ENCODE data around the gene MED22. TPM values are rescaled to one million over a fixed set of nuclear protein-coding genes. Genes with fewer than 3 reads are reported as not detected.

MED22 gene
- polyA plus RNA-seq, 3 donors = 6.8 to 27.7 (median 9.6) TPM

GRCh38 chr9:133307301-133307700, 40.6 kb downstream of the MED22 start:
- peaks cover 4 to 13% (median 7%) of the 10 kb centered on the region in 3 donors for H3K27me3 Mint-ChIP-seq (ENCODE audit: low read depth in 3 of 3)
- H3K27me3 ChIP-seq (ENCODE audit: control insufficient read depth in 2 of 2, insufficient read depth in 2 of 2, low read length in 2 of 2) = no peaks in the 10 kb centered on the region
- no peak overlapping the region for H3K27ac ChIP-seq (ENCODE audit: low read depth in 1 of 2, low read length in 2 of 2)
- no peaks in the 10 kb centered on the region for H3K36me3 ChIP-seq (replicated peaks in 1 of 2; ENCODE audit: control insufficient read depth in 1 of 2, insufficient read depth in 2 of 2, low read length in 2 of 2)
- no peak for TF ChIP-seq CTCF (IDR thresholded peaks at IDR 0.05)
- H3K4me1 ChIP-seq (ENCODE audit: control insufficient read depth in 1 of 2, insufficient read depth in 2 of 2, low read length in 2 of 2) = no peaks in the 10 kb centered on the region
- no peaks in the 10 kb centered on the region for H3K79me2 ChIP-seq (ENCODE audit: insufficient read depth, low read length)
- H4K20me1 ChIP-seq (ENCODE audit: insufficient read depth, low read length) = no peaks in the 10 kb centered on the region
- peaks cover 6 to 13% (median 8%) of the 10 kb centered on the region in 7 donors for H3K9me3 Mint-ChIP-seq
- no peak overlapping the region for H3K9ac ChIP-seq (ENCODE audit: insufficient read depth, low read length, poor library complexity, severe bottlenecking)
- H3K36me3 Mint-ChIP-seq = no peaks in the 10 kb centered on the region
- H3K4me3 Mint-ChIP-seq = no peak overlapping the region
- no peak overlapping the region for H3K4me2 ChIP-seq (replicated peaks; ENCODE audit: extremely low read depth, low read length, poor library complexity, severe bottlenecking)
- H3K9me3 ChIP-seq (replicated peaks in 1 of 2; ENCODE audit: control insufficient read depth in 1 of 2, insufficient read depth in 1 of 2, low read length in 2 of 2) = peaks cover 0 to 5% of the 10 kb centered on the region in 2 donors
- no peak for DNase-seq
- no peaks in the 10 kb centered on the region for H3K4me1 Mint-ChIP-seq
- WGBS (ENCODE audit: insufficient coverage) = 81% methylated on average over 14 of the region's 16 CpGs
- no peak overlapping the region for H3K4me3 ChIP-seq (replicated peaks in 1 of 3; ENCODE audit: low read depth in 2 of 3, low read length in 3 of 3)
- no peak overlapping the region for H3K27ac Mint-ChIP-seq
- intact Hi-C loops (cut with micrococcal nuclease) = no loop called here
- H2AFZ ChIP-seq (ENCODE audit: insufficient read depth, low read depth, low read length, poor library complexity, severe bottlenecking) = no peak overlapping the region

- H3K4me2 ChIP-seq (replicated peaks; ENCODE audit: extremely low read depth, low read length, poor library complexity, severe bottlenecking) = no peak overlapping the region
- H3K79me2 ChIP-seq (ENCODE audit: insufficient read depth, low read length) = no peaks in the 10 kb centered on the region
- DNase-seq = no peak
- Mint-ChIP-seq H3K4me1 (no peaks in the 10 kb centered on the region), H3K27ac (no peak overlapping the region), H3K9me3 (peaks cover 6 to 17% (median 8%) of the 10 kb centered on the region in 7 donors), H3K27me3 (ENCODE audit: low read depth in 3 of 3) (peaks cover 4 to 13% (median 11%) of the 10 kb centered on the region in 3 donors), H3K36me3 (no peaks in the 10 kb centered on the region), H3K4me3 (no peak overlapping the region)
- no peak overlapping the region for H3K4me3 ChIP-seq (replicated peaks in 1 of 3; ENCODE audit: low read depth in 2 of 3, low read length in 3 of 3)
- no peak overlapping the region for H3K27ac ChIP-seq (ENCODE audit: low read depth in 1 of 2, low read length in 2 of 2)
- no peaks in the 10 kb centered on the region for H3K4me1 ChIP-seq (ENCODE audit: control insufficient read depth in 1 of 2, insufficient read depth in 2 of 2, low read length in 2 of 2)
- no peak overlapping the region for H2AFZ ChIP-seq (ENCODE audit: insufficient read depth, low read depth, low read length, poor library complexity, severe bottlenecking)
- no peak for TF ChIP-seq CTCF (IDR thresholded peaks at IDR 0.05)
- WGBS (ENCODE audit: insufficient coverage) = 83% methylated on average over 29 of the region's 31 CpGs
- intact Hi-C loops (cut with micrococcal nuclease) = no loop called here
- no peaks in the 10 kb centered on the region for H4K20me1 ChIP-seq (ENCODE audit: insufficient read depth, low read length)
- H3K36me3 ChIP-seq (replicated peaks in 1 of 2; ENCODE audit: control insufficient read depth in 1 of 2, insufficient read depth in 2 of 2, low read length in 2 of 2) = no peaks in the 10 kb centered on the region
- H3K27me3 ChIP-seq (ENCODE audit: control insufficient read depth in 2 of 2, insufficient read depth in 2 of 2, low read length in 2 of 2) = no peaks in the 10 kb centered on the region
- peaks cover 0 to 5% of the 10 kb centered on the region in 2 donors for H3K9me3 ChIP-seq (replicated peaks in 1 of 2; ENCODE audit: control insufficient read depth in 1 of 2, insufficient read depth in 1 of 2, low read length in 2 of 2)
- no peak overlapping the region for H3K9ac ChIP-seq (ENCODE audit: insufficient read depth, low read length, poor library complexity, severe bottlenecking)
Measured at GRCh38 chr9:133306242-133307204, 41.4 kb downstream of the MED22 start.
